Pancreas (tissue), 10 donors: ENCODE measurements around the gene PAQR5. TPM values are rescaled to one million over a fixed set of nuclear protein-coding genes. Genes with fewer than 3 reads are reported as not detected.

Experiments used
- ATAC-seq, 4 donors: fragments of 200-7000 bp; cut with Tn5 transposase; one replicate each; pipeline versions ENCODE4 v1.8.0 to v1.9.1; 2020; ENCODE audit warnings: mild to moderate bottlenecking in 4 of 4, moderate library complexity in 4 of 4
- DNase-seq, 6 donors: peaks; one replicate each; pipeline ENCODE4 v3.0.0-alpha.2; 2020
- FAIRE-seq: peaks from 2 replicates; lab custom pipeline; 2012; peaks lifted over from hg19 to GRCh38; lab: Jason Lieb, UNC
- H3K27ac ChIP-seq, 4 donors: fragments of 200-600 bp; sonication (generic); 1 replicate in 3 of 4; 2 replicates in 1 of 4; pipeline versions ENCODE4 v1.5.0 to v1.8.0; 2020
- H3K27me3 ChIP-seq, 4 donors: fragments of 200-600 bp; one replicate each; pipeline ENCODE4 v1.8.0; 2021
- H3K36me3 ChIP-seq, 3 donors: fragments of 200-600 bp; sonication (generic) in 1 of 3; one replicate each; pipeline versions ENCODE4 v1.5.0 to v1.8.0; 2020 to 2021
- H3K4me1 ChIP-seq, 3 donors: fragments of 200-600 bp; one replicate each; pipeline ENCODE4 v1.8.0; 2021
- H3K4me3 ChIP-seq, 4 donors: fragments of 200-600 bp; sonication (generic) in 2 of 4; one replicate each; pipeline versions ENCODE4 v1.5.0 to v1.8.0; 2020 to 2021
- H3K9me3 ChIP-seq, 4 donors: fragments of 200-600 bp; one replicate each; pipeline ENCODE4 v1.8.0; 2021
- CTCF ChIP-seq, 4 donors: fragments of 200-600 bp; sonication (generic) in 3 of 4; IDR thresholded peaks; one replicate each; pipeline versions ENCODE4 v1.5.0 to v1.8.0; 2021; ENCODE audit warnings: antibody characterized with exemption in 4 of 4
- WGBS, 2 donors: extraction: QIAGEN DNeasy Blood & Tissue Kit; methylation state at CpG; one replicate each; pipeline ENCODE4 v1.1.7; 2013; 5-methylcytosine and 5-hydroxymethylcytosine counted together
- intact Hi-C, 3 donors: fragments of 100-400 bp; cut with DNase I; formaldehyde crosslinking; loops; one replicate each; pipeline versions ENCODE4 v1.11.1 to v1.14.2; 2022
- polyA plus RNA-seq, 2 donors: library from polyadenylated mRNA; stranded (reverse); fragments of 200-250 nt; gene quantifications; one replicate each; pipeline ENCODE4 v1.2.3, GENCODE V29; 2013
- total RNA-seq, 6 donors: library from RNA; stranded (reverse); fragmentation: NEBNext Ultra II Directional in 4 of 6; extraction: Animal tissue kit (Norgen Biotek cat#: 25700) in 4 of 6; gene quantifications; one replicate each; pipeline versions ENCODE4 v1.2.1 to v1.2.4, GENCODE V29; 2021 to 2023
- donor health status: healthy with polysubstance abuse.
- donor health status: DM: no; HTN: no; CAD: no; lungs with moderate emphysema.
- donor health status: DM: no; HTN: no; CAD: no.
- donor health status: control.
- donor health status: control.
- donor health status: Bipolar disorder and iron deficiency.
- donor health status: DM: yes; HTN: yes; CAD: no.
- donor health status: DM: no; HTN: no; CAD: no.
- donor health status: DM: no; HTN: no; CAD: no.
- donor health status: DM: yes; HTN: yes; CAD: no.

The PAQR5 gene
- total and polyA plus RNA-seq, 8 donors = 5.2 to 9.4 (median 6.2) TPM

GRCh38 chr15:69390575-69390974, 91.9 kb downstream of the PAQR5 start:
- no peak for TF ChIP-seq CTCF (IDR thresholded peaks at IDR 0.05)
- Histone ChIP-seq H3K36me3 (no peaks in the 10 kb centered on the region), H3K27ac (peak overlapping the region in 2 of 4 donors; percentile 27 to 62), H3K9me3 (no peaks in the 10 kb centered on the region), H3K4me1 (no peaks in the 10 kb centered on the region), H3K27me3 (peaks cover 0 to 4% (median 0%) of the 10 kb centered on the region in 4 donors), H3K4me3 (no peak overlapping the region)
- 96 to 97% methylated on average over 2 of the region's 2 CpGs for WGBS, 2 donors
- ATAC-seq (no peak), FAIRE-seq (no peak), DNase-seq (no peak)
- intact Hi-C loops = loop anchor here in 1 of 3 donors (10.0 kb wide), 1 partner anchor 336 kb away; no protein-coding TSS in a partner anchor

- Histone ChIP-seq H3K27ac (peak overlapping the region in 2 of 4 donors; percentile 27 to 62), H3K9me3 (no peaks in the 10 kb centered on the region), H3K36me3 (no peaks in the 10 kb centered on the region), H3K27me3 (peaks cover 0 to 4% (median 0%) of the 10 kb centered on the region in 4 donors), H3K4me3 (no peak overlapping the region), H3K4me1 (no peaks in the 10 kb centered on the region)
- no peak for DNase-seq
- WGBS, 2 donors = 66 to 68% methylated on average over 11 of the region's 11 CpGs
- FAIRE-seq = no peak
- ATAC-seq = peak in 3 of 4 donors; percentile 10 to 25 (median 17)
- intact Hi-C loops = loop anchor here in 1 of 3 donors (10.0 kb wide), 1 partner anchor 336 kb away; no protein-coding TSS in a partner anchor
- TF ChIP-seq CTCF (IDR thresholded peaks at IDR 0.05) = no peak
Measured at GRCh38 chr15:69391046-69391757, 92.5 kb downstream of the PAQR5 start.

DNA sequence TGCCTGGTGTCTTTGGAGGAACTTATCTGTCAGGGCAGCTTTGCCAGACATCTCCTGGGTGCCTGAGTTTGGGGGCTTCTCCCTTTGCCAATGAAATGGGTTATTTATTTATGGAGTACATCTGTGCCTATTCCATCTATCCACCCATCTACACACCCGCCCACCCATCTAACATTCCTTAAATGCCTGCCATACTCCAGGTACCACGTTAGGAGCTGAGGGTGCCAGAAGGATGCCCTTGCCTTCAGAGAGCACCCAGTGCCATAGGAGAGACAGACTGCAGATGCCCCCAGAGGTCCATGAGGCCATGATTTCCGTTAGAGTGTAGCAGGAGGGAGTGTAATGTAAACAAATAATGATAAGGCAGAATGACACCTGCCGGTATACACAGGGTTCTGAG, 93.6 kb downstream of the PAQR5 start:
- H3K9me3 ChIP-seq = no peaks in the 10 kb centered on the region
- DNase-seq (no peak), FAIRE-seq (no peak), ATAC-seq (no peak)
- peaks cover 0 to 4% (median 0%) of the 10 kb centered on the region in 4 donors for H3K27me3 ChIP-seq
- H3K4me3 ChIP-seq = no peak overlapping the region
- intact Hi-C loops = loop anchor here in 1 of 3 donors (10.0 kb wide), 1 partner anchor 338 kb away; no protein-coding TSS in a partner anchor
- 35 to 44% methylated on average over 4 of the region's 4 CpGs for WGBS, 2 donors
- H3K27ac ChIP-seq = no peak overlapping the region
- no peaks in the 10 kb centered on the region for H3K4me1 ChIP-seq
- no peaks in the 10 kb centered on the region for H3K36me3 ChIP-seq
- no peak for TF ChIP-seq CTCF (IDR thresholded peaks at IDR 0.05)

- Histone ChIP-seq H3K27ac (no peak overlapping the region), H3K9me3 (no peaks in the 10 kb centered on the region), H3K4me1 (no peaks in the 10 kb centered on the region), H3K27me3 (peaks cover 0 to 4% (median 0%) of the 10 kb centered on the region in 4 donors), H3K36me3 (no peaks in the 10 kb centered on the region), H3K4me3 (no peak overlapping the region)
- DNase-seq (no peak), FAIRE-seq (no peak), ATAC-seq (no peak)
- WGBS, 2 donors = 49 to 50% methylated on average over 11 of the region's 11 CpGs
- no peak for TF ChIP-seq CTCF (IDR thresholded peaks at IDR 0.05)
- intact Hi-C loops = loop anchor here in 1 of 3 donors (10.0 kb wide), 1 partner anchor 339 kb away; no protein-coding TSS in a partner anchor
Measured at GRCh38 chr15:69393831-69394491, 95.2 kb downstream of the PAQR5 start.
